HG02970 (cell line): ENCODE data around the gene ANKRD37.

Experiments
- ATAC-seq: cut with Tn5 transposase; IDR thresholded peaks from one replicate; pipeline ENCODE4 v1.9.1; 2021; ENCODE audit warnings: mild to moderate bottlenecking, moderate library complexity, moderate number of reproducible peaks; ENCODE audit not compliant: unreplicated experiment, low FRiP score

ANKRD37 gene

GRCh38 chr4:185379326-185380295, 17.0 kb upstream of the ANKRD37 start:
- ATAC-seq, result no peak

GRCh38 chr4:185380320-185380719, 16.3 kb upstream of the ANKRD37 start:
- ATAC-seq, result no peak

GRCh38 chr4:185381288-185382196, 15.1 kb upstream of the ANKRD37 start:
- ATAC-seq, result no peak

- ATAC-seq, result no peak
Measured at GRCh38 chr4:185382754-185383153, 13.9 kb upstream of the ANKRD37 start.

- no peak for ATAC-seq
Measured at GRCh38 chr4:185383451-185383850, 13.2 kb upstream of the ANKRD37 start.

- ATAC-seq, result no peak
Measured at GRCh38 chr4:185384061-185384460, 12.6 kb upstream of the ANKRD37 start.

- ATAC-seq, result no peak
Measured at GRCh38 chr4:185384930-185385331, 11.7 kb upstream of the ANKRD37 start.

- ATAC-seq, result no peak
Measured at GRCh38 chr4:185387957-185388356, 8.7 kb upstream of the ANKRD37 start.

GRCh38 chr4:185390941-185391340, 5.7 kb upstream of the ANKRD37 start:
- ATAC-seq, result no peak

- ATAC-seq, result no peak
Measured at GRCh38 chr4:185392156-185392555, 4.5 kb upstream of the ANKRD37 start.

GRCh38 chr4:185394568-185395237, 1.9 kb upstream of the ANKRD37 start:
- no peak for ATAC-seq

GRCh38 chr4:185395238-185395955, 1.2 kb upstream of the ANKRD37 start, which contains the start of gene LRP2BP:
Gene LRP2BP (minus strand): TSS chr4:185395924. CDS start chr4:185378186, 17,738 bp downstream.
- ATAC-seq, result no peak

GRCh38 chr4:185395956-185396723, 501 bp upstream of the ANKRD37 start:
- peak; percentile 85 for ATAC-seq

GRCh38 chr4:185398618-185399017, 2.0 kb downstream of the ANKRD37 start:
- ATAC-seq, result no peak

- no peak for ATAC-seq
Measured at GRCh38 chr4:185399466-185399865, 2.8 kb downstream of the ANKRD37 start.

- ATAC-seq, result no peak
Measured at GRCh38 chr4:185404031-185404430, 7.4 kb downstream of the ANKRD37 start.

GRCh38 chr4:185405296-185405999, 8.8 kb downstream of the ANKRD37 start:
- ATAC-seq, result no peak

GRCh38 chr4:185408432-185408831, 11.8 kb downstream of the ANKRD37 start:
- no peak for ATAC-seq
